ENCODE data around the gene RAC3.

RAC3 gene

GRCh38 chr17:82023447-82024241 lies 7.8 kb upstream of the RAC3 start:
- TF ChIP-seq POLR2AphosphoS5 (IDR thresholded peaks at IDR 0.05; ENCODE audit: low read depth, low read length) (no peak), TAF1 (IDR thresholded peaks at IDR 0.05; ENCODE audit: borderline replicate concordance, insufficient read depth, low read length) (no peak), FOXP2 (optimal IDR thresholded peaks at IDR 0.05; ENCODE audit: borderline replicate concordance, extremely low read depth, extremely low read length, insufficient read depth) (no peak), SIN3A (IDR thresholded peaks at IDR 0.05; ENCODE audit: borderline replicate concordance, insufficient read depth, low read length) (no peak)
- TF ChIP-seq, protein P1, sequence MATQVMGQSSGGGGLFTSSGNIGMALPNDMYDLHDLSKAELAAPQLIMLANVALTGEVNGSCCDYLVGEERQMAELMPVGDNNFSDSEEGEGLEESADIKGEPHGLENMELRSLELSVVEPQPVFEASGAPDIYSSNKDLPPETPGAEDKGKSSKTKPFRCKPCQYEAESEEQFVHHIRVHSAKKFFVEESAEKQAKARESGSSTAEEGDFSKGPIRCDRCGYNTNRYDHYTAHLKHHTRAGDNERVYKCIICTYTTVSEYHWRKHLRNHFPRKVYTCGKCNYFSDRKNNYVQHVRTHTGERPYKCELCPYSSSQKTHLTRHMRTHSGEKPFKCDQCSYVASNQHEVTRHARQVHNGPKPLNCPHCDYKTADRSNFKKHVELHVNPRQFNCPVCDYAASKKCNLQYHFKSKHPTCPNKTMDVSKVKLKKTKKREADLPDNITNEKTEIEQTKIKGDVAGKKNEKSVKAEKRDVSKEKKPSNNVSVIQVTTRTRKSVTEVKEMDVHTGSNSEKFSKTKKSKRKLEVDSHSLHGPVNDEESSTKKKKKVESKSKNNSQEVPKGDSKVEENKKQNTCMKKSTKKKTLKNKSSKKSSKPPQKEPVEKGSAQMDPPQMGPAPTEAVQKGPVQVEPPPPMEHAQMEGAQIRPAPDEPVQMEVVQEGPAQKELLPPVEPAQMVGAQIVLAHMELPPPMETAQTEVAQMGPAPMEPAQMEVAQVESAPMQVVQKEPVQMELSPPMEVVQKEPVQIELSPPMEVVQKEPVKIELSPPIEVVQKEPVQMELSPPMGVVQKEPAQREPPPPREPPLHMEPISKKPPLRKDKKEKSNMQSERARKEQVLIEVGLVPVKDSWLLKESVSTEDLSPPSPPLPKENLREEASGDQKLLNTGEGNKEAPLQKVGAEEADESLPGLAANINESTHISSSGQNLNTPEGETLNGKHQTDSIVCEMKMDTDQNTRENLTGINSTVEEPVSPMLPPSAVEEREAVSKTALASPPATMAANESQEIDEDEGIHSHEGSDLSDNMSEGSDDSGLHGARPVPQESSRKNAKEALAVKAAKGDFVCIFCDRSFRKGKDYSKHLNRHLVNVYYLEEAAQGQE (IDR thresholded peaks at IDR 0.05; ENCODE audit: insufficient read depth in 1 of 2, low read depth in 2 of 2, low read length in 2 of 2) = no peak

- TF ChIP-seq TAF1 (IDR thresholded peaks at IDR 0.05; ENCODE audit: borderline replicate concordance, insufficient read depth, low read length) (no peak), SIN3A (IDR thresholded peaks at IDR 0.05; ENCODE audit: borderline replicate concordance, insufficient read depth, low read length) (no peak), POLR2AphosphoS5 (IDR thresholded peaks at IDR 0.05; ENCODE audit: low read depth, low read length) (no peak), FOXP2 (optimal IDR thresholded peaks at IDR 0.05; ENCODE audit: borderline replicate concordance, extremely low read depth, extremely low read length, insufficient read depth) (no peak)
- TF ChIP-seq, protein P1 (IDR thresholded peaks at IDR 0.05; ENCODE audit: insufficient read depth in 1 of 2, low read depth in 2 of 2, low read length in 2 of 2) = no peak
Measured at GRCh38 chr17:82024859-82025258, 6.6 kb upstream of the RAC3 start.

- TF ChIP-seq FOXP2 (optimal IDR thresholded peaks at IDR 0.05; ENCODE audit: borderline replicate concordance, extremely low read depth, extremely low read length, insufficient read depth) (no peak), SIN3A (IDR thresholded peaks at IDR 0.05; ENCODE audit: borderline replicate concordance, insufficient read depth, low read length) (no peak), POLR2AphosphoS5 (IDR thresholded peaks at IDR 0.05; ENCODE audit: low read depth, low read length) (no peak), TAF1 (IDR thresholded peaks at IDR 0.05; ENCODE audit: borderline replicate concordance, insufficient read depth, low read length) (no peak)
- TF ChIP-seq, protein P1 (IDR thresholded peaks at IDR 0.05; ENCODE audit: insufficient read depth in 1 of 2, low read depth in 2 of 2, low read length in 2 of 2) = no peak
Measured at GRCh38 chr17:82025401-82026107, 5.9 kb upstream of the RAC3 start.

- TF ChIP-seq SIN3A (IDR thresholded peaks at IDR 0.05; ENCODE audit: borderline replicate concordance, insufficient read depth, low read length) (no peak), TAF1 (IDR thresholded peaks at IDR 0.05; ENCODE audit: borderline replicate concordance, insufficient read depth, low read length) (no peak), FOXP2 (optimal IDR thresholded peaks at IDR 0.05; ENCODE audit: borderline replicate concordance, extremely low read depth, extremely low read length, insufficient read depth) (no peak), POLR2AphosphoS5 (IDR thresholded peaks at IDR 0.05; ENCODE audit: low read depth, low read length) (no peak)
- TF ChIP-seq, protein P1 (IDR thresholded peaks at IDR 0.05; ENCODE audit: insufficient read depth in 1 of 2, low read depth in 2 of 2, low read length in 2 of 2) = no peak
Measured at GRCh38 chr17:82028246-82028645, 3.2 kb upstream of the RAC3 start.

All from PFSK-1 (cell line).